Measurements from ENCODE around the gene GAGE12J. TPM values are rescaled to one million over a fixed set of nuclear protein-coding genes. Genes with fewer than 3 reads are reported as not detected.

Gene GAGE12J
- total and polyA plus RNA-seq, 9 of the 15 experiments (the other 6 are each of a cell fraction or from before 2014, with no cell fraction given) = 0.20 to 0.84 (median 0.64) TPM; not detected in 5

DNA sequence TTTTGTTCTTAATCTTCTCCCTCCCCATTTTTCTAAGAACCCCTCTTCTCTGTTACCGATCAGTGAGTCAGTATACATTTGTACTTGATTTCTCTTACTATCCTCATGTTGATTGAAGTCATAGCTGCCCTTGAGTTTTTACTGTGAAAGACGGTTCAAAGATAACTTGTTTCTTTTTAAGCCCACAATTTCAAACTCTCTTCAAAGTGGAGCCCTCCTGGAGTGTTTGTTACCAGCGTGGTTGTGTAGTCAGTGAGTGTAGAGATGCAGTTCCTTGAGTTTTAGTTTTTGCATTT is 44.4 kb upstream of the GAGE12J start:
- intact Hi-C loops (cut with micrococcal nuclease) = no loop called here
- TF ChIP-seq NFXL1 (CRISPR knock-in tag; IDR thresholded peaks at IDR 0.05) = no peak
- TF ChIP-seq ZC3H4 (CRISPR knock-in tag; IDR thresholded peaks at IDR 0.05; ENCODE audit: borderline replicate concordance) = no peak
- TF ChIP-seq HMG20B (CRISPR knock-in tag; IDR thresholded peaks at IDR 0.05) = no peak
- TF ChIP-seq, protein P1, sequence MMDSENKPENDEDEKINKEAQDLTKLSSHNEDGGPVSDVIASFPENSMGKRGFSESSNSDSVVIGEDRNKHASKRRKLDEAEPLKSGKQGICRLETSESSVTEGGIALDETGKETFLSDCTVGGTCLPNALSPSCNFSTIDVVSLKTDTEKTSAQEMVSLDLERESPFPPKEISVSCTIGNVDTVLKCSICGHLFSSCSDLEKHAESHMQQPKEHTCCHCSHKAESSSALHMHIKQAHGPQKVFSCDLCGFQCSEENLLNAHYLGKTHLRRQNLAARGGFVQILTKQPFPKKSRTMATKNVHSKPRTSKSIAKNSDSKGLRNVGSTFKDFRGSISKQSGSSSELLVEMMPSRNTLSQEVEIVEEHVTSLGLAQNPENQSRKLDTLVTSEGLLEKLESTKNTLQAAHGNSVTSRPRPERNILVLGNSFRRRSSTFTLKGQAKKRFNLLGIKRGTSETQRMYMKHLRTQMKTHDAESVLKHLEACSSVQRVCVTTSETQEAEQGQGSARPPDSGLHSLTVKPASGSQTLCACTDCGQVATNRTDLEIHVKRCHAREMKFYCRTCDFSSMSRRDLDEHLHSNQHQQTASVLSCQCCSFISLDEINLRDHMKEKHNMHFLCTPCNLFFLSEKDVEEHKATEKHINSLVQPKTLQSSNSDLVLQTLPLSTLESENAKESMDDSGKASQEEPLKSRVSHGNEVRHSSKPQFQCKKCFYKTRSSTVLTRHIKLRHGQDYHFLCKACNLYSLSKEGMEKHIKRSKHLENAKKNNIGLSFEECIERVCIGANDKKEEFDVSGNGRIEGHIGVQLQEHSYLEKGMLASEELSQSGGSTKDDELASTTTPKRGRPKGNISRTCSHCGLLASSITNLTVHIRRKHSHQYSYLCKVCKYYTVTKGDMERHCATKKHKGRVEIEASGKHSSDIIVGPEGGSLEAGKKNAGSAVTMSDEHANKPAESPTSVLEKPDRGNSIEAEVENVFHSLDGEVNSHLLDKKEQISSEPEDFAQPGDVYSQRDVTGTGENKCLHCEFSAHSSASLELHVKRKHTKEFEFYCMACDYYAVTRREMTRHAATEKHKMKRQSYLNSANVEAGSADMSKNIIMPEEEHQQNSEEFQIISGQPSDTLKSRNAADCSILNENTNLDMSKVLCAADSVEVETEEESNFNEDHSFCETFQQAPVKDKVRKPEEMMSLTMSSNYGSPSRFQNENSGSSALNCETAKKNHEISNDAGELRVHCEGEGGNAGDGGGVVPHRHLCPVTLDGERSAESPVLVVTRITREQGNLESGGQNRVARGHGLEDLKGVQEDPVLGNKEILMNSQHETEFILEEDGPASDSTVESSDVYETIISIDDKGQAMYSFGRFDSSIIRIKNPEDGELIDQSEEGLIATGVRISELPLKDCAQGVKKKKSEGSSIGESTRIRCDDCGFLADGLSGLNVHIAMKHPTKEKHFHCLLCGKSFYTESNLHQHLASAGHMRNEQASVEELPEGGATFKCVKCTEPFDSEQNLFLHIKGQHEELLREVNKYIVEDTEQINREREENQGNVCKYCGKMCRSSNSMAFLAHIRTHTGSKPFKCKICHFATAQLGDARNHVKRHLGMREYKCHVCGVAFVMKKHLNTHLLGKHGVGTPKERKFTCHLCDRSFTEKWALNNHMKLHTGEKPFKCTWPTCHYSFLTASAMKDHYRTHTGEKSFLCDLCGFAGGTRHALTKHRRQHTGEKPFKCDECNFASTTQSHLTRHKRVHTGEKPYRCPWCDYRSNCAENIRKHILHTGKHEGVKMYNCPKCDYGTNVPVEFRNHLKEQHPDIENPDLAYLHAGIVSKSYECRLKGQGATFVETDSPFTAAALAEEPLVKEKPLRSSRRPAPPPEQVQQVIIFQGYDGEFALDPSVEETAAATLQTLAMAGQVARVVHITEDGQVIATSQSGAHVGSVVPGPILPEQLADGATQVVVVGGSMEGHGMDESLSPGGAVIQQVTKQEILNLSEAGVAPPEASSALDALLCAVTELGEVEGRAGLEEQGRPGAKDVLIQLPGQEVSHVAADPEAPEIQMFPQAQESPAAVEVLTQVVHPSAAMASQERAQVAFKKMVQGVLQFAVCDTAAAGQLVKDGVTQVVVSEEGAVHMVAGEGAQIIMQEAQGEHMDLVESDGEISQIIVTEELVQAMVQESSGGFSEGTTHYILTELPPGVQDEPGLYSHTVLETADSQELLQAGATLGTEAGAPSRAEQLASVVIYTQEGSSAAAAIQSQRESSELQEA (IDR thresholded peaks at IDR 0.05; ENCODE audit: low read depth) = no peak
- no peak for TF ChIP-seq ZNF124 (CRISPR knock-in tag; IDR thresholded peaks at IDR 0.05)
- TF ChIP-seq COPS2 (conservative IDR thresholded peaks at IDR 0.05) = no peak
- TF ChIP-seq TOE1 (IDR thresholded peaks at IDR 0.05; ENCODE audit: borderline replicate concordance) = no peak
- TF ChIP-seq TOE1 (CRISPR knock-in tag; IDR thresholded peaks at IDR 0.05; ENCODE audit: borderline replicate concordance, low read depth) = no peak
- TF ChIP-seq PYGO2 (tag; IDR thresholded peaks at IDR 0.05) = no peak
- no peak for TF ChIP-seq PTRF (tag; IDR thresholded peaks at IDR 0.05)
- no peak for TF ChIP-seq OTX1 (CRISPR knock-in tag; IDR thresholded peaks at IDR 0.05)
- no peak for TF ChIP-seq SRF (CRISPR knock-in tag; IDR thresholded peaks at IDR 0.05)
- TF ChIP-seq, protein P2, sequence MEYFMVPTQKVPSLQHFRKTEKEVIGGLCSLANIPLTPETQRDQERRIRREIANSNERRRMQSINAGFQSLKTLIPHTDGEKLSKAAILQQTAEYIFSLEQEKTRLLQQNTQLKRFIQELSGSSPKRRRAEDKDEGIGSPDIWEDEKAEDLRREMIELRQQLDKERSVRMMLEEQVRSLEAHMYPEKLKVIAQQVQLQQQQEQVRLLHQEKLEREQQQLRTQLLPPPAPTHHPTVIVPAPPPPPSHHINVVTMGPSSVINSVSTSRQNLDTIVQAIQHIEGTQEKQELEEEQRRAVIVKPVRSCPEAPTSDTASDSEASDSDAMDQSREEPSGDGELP (CRISPR knock-in tag; IDR thresholded peaks at IDR 0.05; ENCODE audit: borderline replicate concordance) = no peak
- TF ChIP-seq SIX5 (IDR thresholded peaks at IDR 0.05; ENCODE audit: borderline replicate concordance in 1 of 2, insufficient read depth in 1 of 2, low read depth in 1 of 2, low read length in 2 of 2) = no peak
- TF ChIP-seq CREM (IDR thresholded peaks at IDR 0.05; ENCODE audit: low read depth) = no peak
- no peak for TF ChIP-seq IFI16 (CRISPR knock-in tag; IDR thresholded peaks at IDR 0.05)

More for the DNA sequence above, 44.4 kb upstream of the GAGE12J start:
- H3K9me1 ChIP-seq (ENCODE audit: control insufficient read depth, insufficient read depth, low read length) = no peaks in the 10 kb centered on the region
- FAIRE-seq = peak; percentile 54
- H3K4me1 ChIP-seq (replicated peaks in 1 of 2; ENCODE audit: control insufficient read depth in 2 of 2, insufficient read depth in 2 of 2, low read length in 2 of 2) = peaks cover 12 to 16% of the 10 kb centered on the region in 2 experiments; a peak in 4 of 5 replicates
- no peaks in the 10 kb centered on the region for H3K36me3 ChIP-seq (ENCODE audit: control insufficient read depth, insufficient read depth, low read length)
- no peak overlapping the region for H3K27ac ChIP-seq (ENCODE audit: extremely low read depth, low read depth, low read length)
- no peaks in the 10 kb centered on the region for H3K27me3 ChIP-seq (ENCODE audit: control insufficient read depth in 2 of 2, insufficient read depth in 2 of 2, low read length in 2 of 2)
- H2AFZ ChIP-seq (ENCODE audit: low read depth, low read length) = peak overlapping the region; percentile 44; the same call in 1 of the 2 replicates
- in situ Hi-C loops (cut with MboI) = no loop called here
- no peaks in the 10 kb centered on the region for H4K20me1 ChIP-seq (replicated peaks; ENCODE audit: control insufficient read depth, insufficient read depth, low read length)
- no peak overlapping the region; a peak in 1 of 4 replicates for H3K9ac ChIP-seq (ENCODE audit: insufficient read depth in 1 of 2, low read depth in 2 of 2, low read length in 2 of 2)
- no peak for DNase-seq (ENCODE audit: extremely low read depth in 1 of 4, low spot score in 3 of 4)
- H3K9me3 ChIP-seq (replicated peaks; ENCODE audit: control insufficient read depth, insufficient read depth, low read depth, low read length) = no peaks in the 10 kb centered on the region
- no TSS peak for BruUV-seq (replicated peaks)
- CTCF ChIA-PET (ENCODE audit: low intra/inter-chr PET ratio) = no interaction called here
- POLR2A ChIA-PET = no interaction called here
- WGBS (ENCODE audit: insufficient coverage, low coverage, missing lambda C conversion rate) = 21% methylated on average over 3 of the region's 3 CpGs
- ATAC-seq = no peak
- H3K4me2 ChIP-seq (ENCODE audit: insufficient read depth, low read length) = peak overlapping the region; percentile 1; the same call in 1 of the 2 replicates
- H3K79me2 ChIP-seq (ENCODE audit: control insufficient read depth, insufficient read depth, low read length) = peaks cover 7% of the 10 kb centered on the region; the same call in 2 of the 3 replicates
- H3K4me3 ChIP-seq = no peak overlapping the region

Measured in K562 (cell line).